Caco-2 (cell line): ENCODE results near the gene TEAD1. TPM values are rescaled to one million over a fixed set of nuclear protein-coding genes. Genes with fewer than 3 reads are reported as not detected.

Experiments used
- BruUV-seq: library from RNA; stranded (reverse); fragments of 400-500 nt; replicated peaks from 2 replicates; lab custom pipeline; 2021; lab: Mats Ljungman, UMichigan
- CTCF ChIA-PET: fragments of 300-600 bp; sonication (Branson Sonifier 250); formaldehyde crosslinking; loops from one replicate; lab custom pipeline; 2022; ENCODE audit warnings: antibody characterized with exemption; lab: Charles Lee
- POLR2A ChIA-PET: fragments of 300-600 bp; sonication (Branson Sonifier 250); formaldehyde crosslinking; loops from one replicate; lab custom pipeline; 2022; ENCODE audit warnings: antibody characterized with exemption; lab: Charles Lee
- DNase-seq, 2 experiments: peaks; one replicate each; pipeline versions ENCODE4 v3.0.0 to v3.0.0-alpha.2; 2020 to 2022
- H3K27me3 ChIP-seq: replicated peaks from 2 replicates; pipeline ENCODE4 v1.6.0; 2011; ENCODE audit warnings: low read length; ENCODE audit not compliant: control insufficient read depth, insufficient read depth
- H3K36me3 ChIP-seq: 2 replicates; pipeline ENCODE4 v1.5.1; 2011; ENCODE audit warnings: low read length; ENCODE audit not compliant: control insufficient read depth, insufficient read depth
- H3K4me1 ChIP-seq: fragments of 250-450 bp; sonication (Bioruptor Pico); 2 replicates; pipeline ENCODE4 v1.5.1; 2020; ENCODE audit warnings: mild to moderate bottlenecking
- H3K4me3 ChIP-seq: 2 replicates; pipeline ENCODE4 v1.5.1; 2011; ENCODE audit warnings: low read depth, mild to moderate bottlenecking, control low read depth, low read length
- H3K9me3 ChIP-seq: fragments of 250-450 bp; sonication (Bioruptor Pico); 2 replicates; pipeline ENCODE4 v1.5.1; 2020; ENCODE audit warnings: mild to moderate bottlenecking, moderate library complexity
- H3K27ac Mint-ChIP-seq: one replicate; pipeline ENCODE4 v1.8.0; 2022; ENCODE audit warnings: mixed read lengths; ENCODE audit not compliant: unreplicated experiment
- H3K27me3 Mint-ChIP-seq: one replicate; pipeline ENCODE4 v1.8.0; 2022; ENCODE audit warnings: mixed read lengths; ENCODE audit not compliant: insufficient read depth, unreplicated experiment
- H3K36me3 Mint-ChIP-seq: one replicate; pipeline ENCODE4 v1.8.0; 2022; ENCODE audit warnings: mild to moderate bottlenecking, mixed read lengths; ENCODE audit not compliant: insufficient read depth, unreplicated experiment
- H3K4me1 Mint-ChIP-seq: one replicate; pipeline ENCODE4 v1.8.0; 2022; ENCODE audit warnings: low read depth, mixed read lengths; ENCODE audit not compliant: unreplicated experiment
- H3K4me3 Mint-ChIP-seq: one replicate; pipeline ENCODE4 v1.8.0; 2022; ENCODE audit warnings: mild to moderate bottlenecking, moderate library complexity, mixed read lengths; ENCODE audit not compliant: unreplicated experiment
- H3K9me3 Mint-ChIP-seq: one replicate; pipeline ENCODE4 v1.8.0; 2022; ENCODE audit warnings: mixed read lengths; ENCODE audit not compliant: unreplicated experiment
- intact Hi-C: fragments of 100-400 bp; cut with micrococcal nuclease; formaldehyde crosslinking; loops from one replicate; pipeline ENCODE4 v1.10.0; 2022; ENCODE audit not compliant: unreplicated experiment
- total RNA-seq: library from RNA; stranded (reverse); gene quantifications from 2 replicates; pipeline ENCODE4 v1.2.3, GENCODE V29; 2022
- TF ChIP-seq, protein P1 (sequence below), 2 experiments: fragments of 200-600 bp in 1 of 2; IDR thresholded peaks; 1 replicate in 1 of 2; 2 replicates in 1 of 2; pipeline versions ENCODE4 v1.5.1 to v1.8.0; 2011 to 2022; ENCODE audit warnings: antibody characterized with exemption in 1 of 2, control low read depth in 1 of 2, inconsistent platforms in 1 of 2, low read depth in 1 of 2, low read length in 1 of 2, mild to moderate bottlenecking in 1 of 2, moderate library complexity in 1 of 2; ENCODE audit not compliant: insufficient read depth in 1 of 2, severe bottlenecking in 1 of 2, unreplicated experiment in 1 of 2

Gene TEAD1
- total RNA-seq, 1 experiment from 2014 or later, result 144 TPM

- Mint-ChIP-seq H3K9me3 (no peaks in the 10 kb centered on the region), H3K4me1 (peaks cover 65% of the 10 kb centered on the region), H3K36me3 (peaks cover 53% of the 10 kb centered on the region), H3K27me3 (no peaks in the 10 kb centered on the region), H3K27ac (peak overlapping the region; percentile 98), H3K4me3 (no peak overlapping the region)
- POLR2A ChIA-PET, result interaction anchor here (0.6 kb wide), 1 partner anchor 26 kb away, joined by 9 read pairs; no protein-coding TSS in a partner anchor
- no peak overlapping the region for H3K4me3 ChIP-seq
- BruUV-seq, result no TSS peak
- TF ChIP-seq, protein P1, sequence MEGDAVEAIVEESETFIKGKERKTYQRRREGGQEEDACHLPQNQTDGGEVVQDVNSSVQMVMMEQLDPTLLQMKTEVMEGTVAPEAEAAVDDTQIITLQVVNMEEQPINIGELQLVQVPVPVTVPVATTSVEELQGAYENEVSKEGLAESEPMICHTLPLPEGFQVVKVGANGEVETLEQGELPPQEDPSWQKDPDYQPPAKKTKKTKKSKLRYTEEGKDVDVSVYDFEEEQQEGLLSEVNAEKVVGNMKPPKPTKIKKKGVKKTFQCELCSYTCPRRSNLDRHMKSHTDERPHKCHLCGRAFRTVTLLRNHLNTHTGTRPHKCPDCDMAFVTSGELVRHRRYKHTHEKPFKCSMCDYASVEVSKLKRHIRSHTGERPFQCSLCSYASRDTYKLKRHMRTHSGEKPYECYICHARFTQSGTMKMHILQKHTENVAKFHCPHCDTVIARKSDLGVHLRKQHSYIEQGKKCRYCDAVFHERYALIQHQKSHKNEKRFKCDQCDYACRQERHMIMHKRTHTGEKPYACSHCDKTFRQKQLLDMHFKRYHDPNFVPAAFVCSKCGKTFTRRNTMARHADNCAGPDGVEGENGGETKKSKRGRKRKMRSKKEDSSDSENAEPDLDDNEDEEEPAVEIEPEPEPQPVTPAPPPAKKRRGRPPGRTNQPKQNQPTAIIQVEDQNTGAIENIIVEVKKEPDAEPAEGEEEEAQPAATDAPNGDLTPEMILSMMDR (IDR thresholded peaks at IDR 0.05; ENCODE audit: insufficient read depth in 1 of 2, low read depth in 1 of 2, low read length in 1 of 2, severe bottlenecking in 1 of 2, unreplicated experiment in 1 of 2), result no peak
- H3K36me3 ChIP-seq, result no peaks in the 10 kb centered on the region
- CTCF ChIA-PET, result no interaction called here
- H3K4me1 ChIP-seq, result peaks cover 86% of the 10 kb centered on the region
- DNase-seq, result peak in 1 of 2 experiments; percentile 45
- no peaks in the 10 kb centered on the region for H3K27me3 ChIP-seq
- no peaks in the 10 kb centered on the region for H3K9me3 ChIP-seq
- intact Hi-C loops, result no loop called here
Measured at GRCh38 chr11:12806113-12806512, 131.9 kb downstream of the TEAD1 start.

DNA sequence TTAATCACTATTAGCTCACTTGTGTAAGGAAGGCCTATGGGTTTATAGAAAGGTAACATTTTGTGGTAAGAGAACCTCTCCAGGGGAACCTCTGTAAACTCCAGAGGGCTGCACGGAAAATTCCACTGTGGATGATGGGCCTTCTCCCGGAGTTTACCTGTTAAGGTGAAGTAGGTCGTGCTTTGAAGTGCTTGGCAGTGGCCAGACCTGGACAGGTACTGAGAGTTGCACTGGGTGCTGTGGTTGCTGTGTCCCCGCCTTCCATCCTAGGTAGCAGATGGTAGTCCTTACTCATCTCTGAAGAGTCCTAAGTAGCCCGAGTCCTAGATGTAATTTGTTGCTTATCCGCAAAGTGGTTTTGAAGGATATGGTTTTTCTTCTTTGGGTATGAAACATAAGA lies 133.4 kb downstream of the TEAD1 start:
- Mint-ChIP-seq H3K4me1 (peaks cover 60% of the 10 kb centered on the region), H3K9me3 (no peaks in the 10 kb centered on the region), H3K27ac (peak overlapping the region; percentile 80), H3K27me3 (no peaks in the 10 kb centered on the region), H3K36me3 (peaks cover 40% of the 10 kb centered on the region), H3K4me3 (no peak overlapping the region)
- intact Hi-C loops, result no loop called here
- Histone ChIP-seq H3K4me3 (no peak overlapping the region), H3K27me3 (no peaks in the 10 kb centered on the region), H3K9me3 (no peaks in the 10 kb centered on the region), H3K4me1 (peaks cover 89% of the 10 kb centered on the region), H3K36me3 (no peaks in the 10 kb centered on the region)
- TF ChIP-seq, protein P1 (IDR thresholded peaks at IDR 0.05; ENCODE audit: insufficient read depth in 1 of 2, low read depth in 1 of 2, low read length in 1 of 2, severe bottlenecking in 1 of 2, unreplicated experiment in 1 of 2), result no peak
- ChIA-PET CTCF (no interaction called here), POLR2A (no interaction called here)
- DNase-seq, result peak in 1 of 2 experiments; percentile 26
- no TSS peak for BruUV-seq

DNA sequence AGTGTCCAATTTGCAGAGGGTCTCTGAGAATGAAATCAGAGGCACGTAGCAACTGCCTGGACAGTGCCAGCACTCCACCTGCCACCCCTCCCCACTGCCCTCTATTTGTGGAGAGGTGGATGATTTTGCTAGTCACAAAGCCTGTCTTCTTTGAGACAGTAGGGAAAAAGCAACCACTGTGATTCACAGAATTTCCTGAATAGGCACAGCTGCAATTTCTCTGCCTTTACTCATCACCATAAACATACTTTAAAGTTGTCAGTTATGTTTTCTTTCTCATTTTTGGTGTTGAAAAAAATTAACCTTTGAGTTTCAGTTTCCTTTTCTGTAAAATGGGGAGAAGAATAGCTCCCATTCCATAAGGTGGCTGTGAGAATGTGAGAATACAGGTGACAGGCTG lies 134.3 kb downstream of the TEAD1 start:
- H3K27me3 Mint-ChIP-seq, result no peaks in the 10 kb centered on the region
- intact Hi-C loops, result no loop called here
- BruUV-seq, result no TSS peak
- H3K4me1 ChIP-seq, result peaks cover 92% of the 10 kb centered on the region
- no peaks in the 10 kb centered on the region for H3K9me3 Mint-ChIP-seq
- TF ChIP-seq, protein P1 (IDR thresholded peaks at IDR 0.05; ENCODE audit: insufficient read depth in 1 of 2, low read depth in 1 of 2, low read length in 1 of 2, severe bottlenecking in 1 of 2, unreplicated experiment in 1 of 2), result no peak
- no peaks in the 10 kb centered on the region for H3K36me3 ChIP-seq
- no peaks in the 10 kb centered on the region for H3K27me3 ChIP-seq
- H3K4me1 Mint-ChIP-seq, result peaks cover 60% of the 10 kb centered on the region
- no peak for DNase-seq
- H3K36me3 Mint-ChIP-seq, result peaks cover 31% of the 10 kb centered on the region
- H3K9me3 ChIP-seq, result no peaks in the 10 kb centered on the region
- POLR2A ChIA-PET, result no interaction called here
- CTCF ChIA-PET, result no interaction called here
- no peak overlapping the region for H3K4me3 ChIP-seq
- H3K4me3 Mint-ChIP-seq, result no peak overlapping the region
- H3K27ac Mint-ChIP-seq, result peak overlapping the region; percentile 80
